IMR-90 (cell line): Measurements from ENCODE around the gene COPS2. TPM values are rescaled to one million over a fixed set of nuclear protein-coding genes. Genes with fewer than 3 reads are reported as not detected.

Experiments used
- ATAC-seq: fragments of 200-7000 bp; cut with Tn5 transposase; 2 replicates; pipeline ENCODE4 v1.9.1; 2020; ENCODE audit warnings: low read depth, mild to moderate bottlenecking, moderate library complexity
- BruUV-seq: library from RNA; stranded (reverse); fragments of 400-500 nt; replicated peaks from 2 replicates; lab custom pipeline; 2021; lab: Mats Ljungman, UMichigan
- CTCF ChIA-PET: fragments of 300-600 bp; formaldehyde crosslinking; extraction: SDS; loops from one replicate; lab custom pipeline; 2021; ENCODE audit warnings: antibody characterized with exemption; lab: Yijun Ruan, JAX
- POLR2A ChIA-PET: fragments of 300-600 bp; sonication (Branson Sonifier 250); formaldehyde crosslinking; loops from one replicate; lab custom pipeline; 2022; ENCODE audit warnings: antibody characterized with exemption; ENCODE audit not compliant: unreplicated experiment; lab: Charles Lee
- DNase-seq: peaks from one replicate; pipeline ENCODE4 v3.0.0; 2013
- H2AFZ ChIP-seq: replicated peaks from 2 replicates; pipeline ENCODE3; 2013; ENCODE audit warnings: low read length, mild to moderate bottlenecking; ENCODE audit not compliant: poor library complexity
- H2AK5ac ChIP-seq: 2 replicates; pipeline ENCODE4 v1.6.1; 2013; ENCODE audit warnings: low read depth, low read length, inconsistent platforms
- H2AK9ac ChIP-seq: replicated peaks from 2 replicates; pipeline ENCODE3; 2013; ENCODE audit warnings: mild to moderate bottlenecking, low read depth, low read length, moderate library complexity; ENCODE audit not compliant: poor library complexity
- H2BK120ac ChIP-seq: 2 replicates; pipeline ENCODE4 v1.6.1; 2013; ENCODE audit warnings: low read depth, low read length, inconsistent platforms
- H2BK15ac ChIP-seq: 3 replicates; pipeline ENCODE4 v1.6.1; 2013; ENCODE audit warnings: low read depth, low read length, inconsistent platforms
- H2BK20ac ChIP-seq: 2 replicates; pipeline ENCODE4 v1.6.1; 2013; ENCODE audit warnings: low read depth, mild to moderate bottlenecking, inconsistent platforms, low read length, moderate library complexity
- H2BK5ac ChIP-seq: 2 replicates; pipeline ENCODE4 v1.6.1; 2013; ENCODE audit warnings: mild to moderate bottlenecking, low read depth, low read length, inconsistent platforms; ENCODE audit not compliant: poor library complexity, severe bottlenecking
- H3K14ac ChIP-seq: replicated peaks from 2 replicates; pipeline ENCODE4 v1.6.1; 2013; ENCODE audit warnings: low read depth, low read length, inconsistent platforms
- H3K18ac ChIP-seq: 2 replicates; pipeline ENCODE4 v1.6.1; 2013; ENCODE audit warnings: low read depth, low read length, control low read depth
- H3K23ac ChIP-seq: 2 replicates; pipeline ENCODE4 v1.6.1; 2013; ENCODE audit warnings: low read depth, low read length, inconsistent platforms
- H3K27ac ChIP-seq: 2 replicates; pipeline ENCODE4 v1.5.1; 2013; ENCODE audit warnings: mild to moderate bottlenecking, control low read depth, low read length; ENCODE audit not compliant: insufficient read depth
- H3K27me3 ChIP-seq: 2 replicates; pipeline ENCODE4 v1.6.1; 2013; ENCODE audit warnings: low read length; ENCODE audit not compliant: control insufficient read depth, insufficient read depth
- H3K36me3 ChIP-seq: 2 replicates; pipeline ENCODE4 v1.6.1; 2013; ENCODE audit warnings: low read length, mixed read lengths; ENCODE audit not compliant: control insufficient read depth, insufficient read depth
- H3K4ac ChIP-seq: 2 replicates; pipeline ENCODE4 v1.6.1; 2013; ENCODE audit warnings: low read depth, low read length, inconsistent platforms
- H3K4me1 ChIP-seq: 2 replicates; pipeline ENCODE4 v1.6.1; 2013; ENCODE audit warnings: low read length, mixed read lengths; ENCODE audit not compliant: control insufficient read depth, insufficient read depth
- H3K4me2 ChIP-seq: 2 replicates; pipeline ENCODE4 v1.6.1; 2013; ENCODE audit warnings: low read depth, mild to moderate bottlenecking, control low read depth, low read length, moderate library complexity
- H3K4me3 ChIP-seq: 2 replicates; pipeline ENCODE4 v1.5.1; 2013; ENCODE audit warnings: low read depth, mild to moderate bottlenecking, control low read depth, low read length, moderate library complexity; ENCODE audit not compliant: insufficient read depth
- H3K56ac ChIP-seq: 2 replicates; pipeline ENCODE4 v1.6.1; 2013; ENCODE audit warnings: low read length, inconsistent platforms; ENCODE audit not compliant: insufficient read depth; ENCODE audit errors: extremely low read depth
- H3K79me1 ChIP-seq, 2 experiments: 2 replicates each; pipeline ENCODE4 v1.6.1; 2013; ENCODE audit warnings: low read length in 2 of 2, inconsistent platforms in 1 of 2, low read depth in 1 of 2
- H3K9ac ChIP-seq: 2 replicates; pipeline ENCODE4 v1.6.1; 2013; ENCODE audit warnings: low read depth, low read length, control low read depth
- H3K9me1 ChIP-seq: 2 replicates; pipeline ENCODE4 v1.6.1; 2013; ENCODE audit warnings: low read length, inconsistent platforms; ENCODE audit not compliant: insufficient read depth
- H3K9me3 ChIP-seq: 2 replicates; pipeline ENCODE4 v1.6.1; 2013; ENCODE audit warnings: low read length; ENCODE audit not compliant: control insufficient read depth, insufficient read depth
- H4K20me1 ChIP-seq: 2 replicates; pipeline ENCODE4 v1.6.1; 2013; ENCODE audit warnings: low read length, inconsistent platforms; ENCODE audit not compliant: insufficient read depth
- H4K5ac ChIP-seq: 2 replicates; pipeline ENCODE4 v1.6.1; 2013; ENCODE audit warnings: mild to moderate bottlenecking, low read depth, low read length, control low read depth
- H4K8ac ChIP-seq, 2 experiments: 2 replicates each; pipeline ENCODE4 v1.6.1; 2013; ENCODE audit warnings: low read depth in 2 of 2, low read length in 2 of 2, control low read depth in 1 of 2, inconsistent platforms in 1 of 2
- H4K91ac ChIP-seq: 2 replicates; pipeline ENCODE4 v1.6.1; 2013; ENCODE audit warnings: low read depth, low read length, inconsistent platforms; ENCODE audit not compliant: insufficient read depth
- CEBPB ChIP-seq: IDR thresholded peaks from 2 replicates; pipeline ENCODE4 v1.6.1; 2012; ENCODE audit warnings: low read depth, low read length, improper control_type of control experiment
- CHD1 ChIP-seq: IDR thresholded peaks from 2 replicates; pipeline ENCODE4 v1.6.1; 2012; ENCODE audit warnings: low read depth, low read length, improper control_type of control experiment
- FOS ChIP-seq: fragments of 150-350 bp; IDR thresholded peaks from 2 replicates; pipeline ENCODE4 v1.6.1; 2016; ENCODE audit warnings: low read depth, low read length
- MAFK ChIP-seq: IDR thresholded peaks from 2 replicates; pipeline ENCODE4 v1.6.1; 2012; ENCODE audit warnings: low read depth, low read length, improper control_type of control experiment
- MXI1 ChIP-seq: IDR thresholded peaks from 2 replicates; pipeline ENCODE4 v1.6.1; 2012; ENCODE audit warnings: low read depth, mild to moderate bottlenecking, low read length, moderate library complexity, borderline replicate concordance
- NFE2L2 ChIP-seq: fragments of 150-350 bp; IDR thresholded peaks from 2 replicates; pipeline ENCODE4 v1.6.1; 2016; ENCODE audit warnings: low read depth, mild to moderate bottlenecking, low read length
- POLR2A ChIP-seq: IDR thresholded peaks from 2 replicates; pipeline ENCODE4 v1.6.1; 2012; ENCODE audit warnings: mild to moderate bottlenecking, low read depth, low read length
- RAD21 ChIP-seq: IDR thresholded peaks from 2 replicates; pipeline ENCODE4 v1.6.1; 2012; ENCODE audit warnings: low read length, improper control_type of control experiment
- RFX5 ChIP-seq: IDR thresholded peaks from 2 replicates; pipeline ENCODE4 v1.8.0; 2012; ENCODE audit warnings: low read depth, mild to moderate bottlenecking, low read length, moderate library complexity
- SMC3 ChIP-seq: fragments of 150-350 bp; IDR thresholded peaks from 2 replicates; pipeline ENCODE4 v1.6.1; 2016; ENCODE audit warnings: low read depth, mild to moderate bottlenecking, antibody characterized with exemption, low read length, moderate library complexity
- WGBS, 2 experiments: methylation state at CpG; one replicate each; pipeline versions ENCODE4 v1.1.5 to v1.1.7; 2013; ENCODE audit warnings: missing lambda C conversion rate in 2 of 2; ENCODE audit not compliant: insufficient read length in 1 of 2; ENCODE audit errors: extremely low coverage in 2 of 2; 5-methylcytosine and 5-hydroxymethylcytosine counted together
- dilution Hi-C: fragments of 300-500 bp; cut with HindIII; formaldehyde crosslinking; loops from one replicate; pipeline ENCODE4 v1.14.3; 2018; ENCODE audit warnings: low sequenced_read_pairs; ENCODE audit not compliant: unreplicated experiment
- in situ Hi-C: fragments of 300-500 bp; cut with MboI; formaldehyde crosslinking; loops from 3 replicates; pipeline ENCODE4 v1.14.3; 2019; ENCODE audit warnings: low sequenced_read_pairs, inconsistent platforms, mixed read lengths
- intact Hi-C: fragments of 100-400 bp; cut with micrococcal nuclease; formaldehyde crosslinking; loops from 2 replicates; pipeline ENCODE4 v1.10.0; 2022
- polyA plus RNA-seq, 3 experiments: library from polyadenylated mRNA; depleted of rRNA; stranded (reverse); fragments of >200 nt; gene quantifications; 2 replicates each; pipeline ENCODE4 v1.2.3, GENCODE V29; 2012; ENCODE audit warnings: low replicate concordance in 1 of 3
- total RNA-seq: library from RNA; depleted of rRNA; stranded (reverse); fragments of >200 nt; gene quantifications from 2 replicates; pipeline ENCODE4 v1.2.3, GENCODE V29; 2012
- TF ChIP-seq, protein P1 (sequence below): conservative IDR thresholded peaks from 2 replicates; pipeline ENCODE4 v1.5.1; 2012; ENCODE audit warnings: mild to moderate bottlenecking, low read depth, low read length, improper control_type of control experiment
- TF ChIP-seq, protein P2 (sequence below): fragments of 150-350 bp; IDR thresholded peaks from 2 replicates; pipeline ENCODE4 v1.6.1; 2016; ENCODE audit warnings: low read depth, mild to moderate bottlenecking, low read length, moderate library complexity, borderline replicate concordance

COPS2 gene
- total and polyA plus RNA-seq, 2 of the 4 experiments (the other 2 are of a cell fraction) = 54.6 to 75.6 TPM

DNA sequence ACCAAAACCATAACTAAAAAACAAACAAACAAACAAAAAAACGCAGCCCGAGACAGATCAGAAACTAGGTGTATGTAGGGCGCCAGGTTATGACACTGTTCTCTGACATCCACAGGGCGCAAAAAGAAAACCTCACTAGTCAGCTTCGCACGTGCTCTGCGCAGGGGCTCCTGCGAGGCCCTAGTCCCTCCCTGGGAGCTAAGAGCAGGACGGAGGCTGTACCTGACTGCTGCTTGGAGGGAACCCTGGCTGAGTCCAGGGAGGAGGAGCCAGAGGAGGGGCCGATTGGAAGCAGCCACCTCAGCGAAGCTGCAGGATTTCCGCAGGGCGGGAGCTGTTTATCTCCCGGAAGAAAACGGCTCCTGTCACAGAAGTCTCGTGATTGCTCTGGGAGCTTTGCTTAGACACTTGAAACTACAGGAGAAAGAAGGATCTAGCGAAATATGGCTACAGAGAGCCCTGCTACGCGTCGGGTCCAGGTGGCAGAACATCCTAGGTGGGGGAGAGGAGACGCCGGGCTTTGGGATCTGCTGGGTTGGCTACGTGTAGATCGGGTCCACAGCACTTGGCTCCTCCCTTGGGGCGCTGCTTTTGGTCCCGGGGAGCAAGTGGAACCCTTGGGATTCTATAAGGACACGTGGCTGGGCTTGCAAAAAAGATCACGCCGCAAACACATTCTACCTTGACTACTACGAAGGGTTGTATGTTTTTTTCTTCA, 14.6 kb upstream of the COPS2 start, which contains the start of gene GALK2 (continued):
- TF ChIP-seq, protein P1, sequence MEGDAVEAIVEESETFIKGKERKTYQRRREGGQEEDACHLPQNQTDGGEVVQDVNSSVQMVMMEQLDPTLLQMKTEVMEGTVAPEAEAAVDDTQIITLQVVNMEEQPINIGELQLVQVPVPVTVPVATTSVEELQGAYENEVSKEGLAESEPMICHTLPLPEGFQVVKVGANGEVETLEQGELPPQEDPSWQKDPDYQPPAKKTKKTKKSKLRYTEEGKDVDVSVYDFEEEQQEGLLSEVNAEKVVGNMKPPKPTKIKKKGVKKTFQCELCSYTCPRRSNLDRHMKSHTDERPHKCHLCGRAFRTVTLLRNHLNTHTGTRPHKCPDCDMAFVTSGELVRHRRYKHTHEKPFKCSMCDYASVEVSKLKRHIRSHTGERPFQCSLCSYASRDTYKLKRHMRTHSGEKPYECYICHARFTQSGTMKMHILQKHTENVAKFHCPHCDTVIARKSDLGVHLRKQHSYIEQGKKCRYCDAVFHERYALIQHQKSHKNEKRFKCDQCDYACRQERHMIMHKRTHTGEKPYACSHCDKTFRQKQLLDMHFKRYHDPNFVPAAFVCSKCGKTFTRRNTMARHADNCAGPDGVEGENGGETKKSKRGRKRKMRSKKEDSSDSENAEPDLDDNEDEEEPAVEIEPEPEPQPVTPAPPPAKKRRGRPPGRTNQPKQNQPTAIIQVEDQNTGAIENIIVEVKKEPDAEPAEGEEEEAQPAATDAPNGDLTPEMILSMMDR = no peak
- peak; percentile 50 for TF ChIP-seq POLR2A
- TF ChIP-seq CEBPB = no peak

DNA sequence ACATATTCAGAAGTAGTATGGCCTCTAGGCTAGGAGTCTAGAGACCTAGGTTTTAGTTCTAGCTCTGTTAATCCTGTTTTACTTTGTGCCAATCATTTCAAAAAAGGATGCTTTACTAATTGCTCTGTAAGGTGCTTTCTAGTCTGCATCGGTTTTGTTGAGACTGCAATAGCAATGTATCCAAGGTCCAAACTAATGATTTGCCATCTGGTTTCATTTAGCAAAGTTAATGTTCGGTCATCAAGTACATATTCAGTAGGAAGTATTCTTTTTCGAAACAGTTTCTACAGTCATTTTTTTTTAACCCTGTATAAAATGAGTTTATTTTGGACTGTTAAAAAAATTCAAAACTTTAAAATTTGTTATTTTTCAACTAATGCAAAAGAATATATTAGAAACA, 12.6 kb upstream of the COPS2 start:
- no peak overlapping the region for H3K4ac ChIP-seq
- no peak overlapping the region for H3K18ac ChIP-seq
- no peak overlapping the region for H2BK15ac ChIP-seq
- H2BK20ac ChIP-seq = no peak overlapping the region
- H4K8ac ChIP-seq = no peak overlapping the region
- H3K79me1 ChIP-seq = peaks cover 16 to 42% of the 10 kb centered on the region in 2 experiments
- no peak overlapping the region for H2BK5ac ChIP-seq
- H3K4me2 ChIP-seq = no peak overlapping the region
- H3K23ac ChIP-seq = no peak overlapping the region
- CTCF ChIA-PET = no interaction called here
- H3K4me1 ChIP-seq = no peaks in the 10 kb centered on the region
- intact Hi-C loops (no loop called here), in situ Hi-C loops (no loop called here), dilution Hi-C loops (no loop called here)
- no peak for ATAC-seq
- no peak for DNase-seq
- no peak overlapping the region for H3K9ac ChIP-seq
- no peak overlapping the region for H3K14ac ChIP-seq
- no peaks in the 10 kb centered on the region for H3K9me3 ChIP-seq
- no peak overlapping the region for H3K56ac ChIP-seq
- H3K4me3 ChIP-seq = no peak overlapping the region
- no peak overlapping the region for H4K5ac ChIP-seq
- H4K91ac ChIP-seq = no peak overlapping the region
- H3K27me3 ChIP-seq = no peaks in the 10 kb centered on the region
- H4K20me1 ChIP-seq = no peaks in the 10 kb centered on the region
- no peak overlapping the region for H2BK120ac ChIP-seq
- no peak overlapping the region for H2AK5ac ChIP-seq
- BruUV-seq = no TSS peak
- no peak overlapping the region for H3K27ac ChIP-seq
- no peak overlapping the region for H2AFZ ChIP-seq
- H3K9me1 ChIP-seq = no peaks in the 10 kb centered on the region
- no CpG with 5 or more reads among the region's 3 CpGs for WGBS, 2 experiments
- H3K36me3 ChIP-seq = no peaks in the 10 kb centered on the region
- no peak overlapping the region for H2AK9ac ChIP-seq
- POLR2A ChIA-PET = no interaction called here
- TF ChIP-seq, protein P1 = no peak
- TF ChIP-seq RAD21 (no peak), SMC3 (no peak), MXI1 (no peak), RFX5 (no peak), MAFK (no peak), CEBPB (no peak), NFE2L2 (no peak), FOS (no peak), CHD1 (no peak)
- TF ChIP-seq, protein P2, sequence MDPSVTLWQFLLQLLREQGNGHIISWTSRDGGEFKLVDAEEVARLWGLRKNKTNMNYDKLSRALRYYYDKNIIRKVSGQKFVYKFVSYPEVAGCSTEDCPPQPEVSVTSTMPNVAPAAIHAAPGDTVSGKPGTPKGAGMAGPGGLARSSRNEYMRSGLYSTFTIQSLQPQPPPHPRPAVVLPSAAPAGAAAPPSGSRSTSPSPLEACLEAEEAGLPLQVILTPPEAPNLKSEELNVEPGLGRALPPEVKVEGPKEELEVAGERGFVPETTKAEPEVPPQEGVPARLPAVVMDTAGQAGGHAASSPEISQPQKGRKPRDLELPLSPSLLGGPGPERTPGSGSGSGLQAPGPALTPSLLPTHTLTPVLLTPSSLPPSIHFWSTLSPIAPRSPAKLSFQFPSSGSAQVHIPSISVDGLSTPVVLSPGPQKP = no peak
